Thoracic aorta (tissue), 2 donors: ENCODE measurements around the gene EPHX1. TPM values are rescaled to one million over a fixed set of nuclear protein-coding genes. Genes with fewer than 3 reads are reported as not detected.
"Not testable (repeated sequence)": the region's sequence is repeated elsewhere in the genome, so short reads cannot be mapped to it uniquely, and the experiment has no call there.

ENCODE experiments used
- ATAC-seq: fragments of 150-250 bp; one replicate; pipeline ENCODE4 v1.8.0; 2017; ENCODE audit warnings: low read depth; ENCODE audit not compliant: insufficient number of reproducible peaks, low FRiP score
- DNase-seq: peaks from one replicate; pipeline ENCODE4 v3.0.0-alpha.2; 2020; ENCODE audit warnings: low spot score
- H3K27ac ChIP-seq, 2 donors: fragments of 200-600 bp; sonication (generic); 1 replicate in 1 of 2; 2 replicates in 1 of 2; pipeline ENCODE4 v1.5.1; 2016; ENCODE audit warnings: mild to moderate bottlenecking in 2 of 2, moderate library complexity in 2 of 2
- H3K27me3 ChIP-seq: fragments of 200-600 bp; sonication (generic); replicated peaks from 2 replicates; pipeline ENCODE4 v1.6.0; 2016; ENCODE audit warnings: mild to moderate bottlenecking; ENCODE audit not compliant: insufficient read depth
- H3K36me3 ChIP-seq: fragments of 200-600 bp; sonication (generic); one replicate; pipeline ENCODE4 v1.5.1; 2016
- H3K4me1 ChIP-seq, 2 donors: fragments of 200-600 bp; sonication (generic); 1 replicate in 1 of 2; 2 replicates in 1 of 2; pipeline versions ENCODE4 v1.5.1 to v1.6.0; 2016; ENCODE audit warnings: low read depth in 2 of 2, mild to moderate bottlenecking in 1 of 2; ENCODE audit not compliant: control insufficient read depth in 1 of 2
- H3K4me3 ChIP-seq: fragments of 200-600 bp; sonication (generic); 2 replicates; pipeline ENCODE4 v1.5.1; 2016; ENCODE audit warnings: mild to moderate bottlenecking
- H3K9me3 ChIP-seq: fragments of 200-600 bp; sonication (generic); 2 replicates; pipeline ENCODE4 v1.5.1; 2016
- total RNA-seq, 2 donors: library from RNA; depleted of rRNA; stranded (reverse); fragments of >200 nt; gene quantifications; one replicate each; pipeline versions ENCODE4 v1.1.0 to v1.2.3, GENCODE V29; 2016
- TF ChIP-seq, protein P1 (sequence below): fragments of 200-600 bp; sonication (generic); IDR thresholded peaks from one replicate; pipeline ENCODE4 v1.5.1; 2019; ENCODE audit warnings: antibody characterized with exemption

EPHX1 gene
- total RNA-seq, 2 donors from 2014 or later: 58.9 to 77.6 TPM

DNA sequence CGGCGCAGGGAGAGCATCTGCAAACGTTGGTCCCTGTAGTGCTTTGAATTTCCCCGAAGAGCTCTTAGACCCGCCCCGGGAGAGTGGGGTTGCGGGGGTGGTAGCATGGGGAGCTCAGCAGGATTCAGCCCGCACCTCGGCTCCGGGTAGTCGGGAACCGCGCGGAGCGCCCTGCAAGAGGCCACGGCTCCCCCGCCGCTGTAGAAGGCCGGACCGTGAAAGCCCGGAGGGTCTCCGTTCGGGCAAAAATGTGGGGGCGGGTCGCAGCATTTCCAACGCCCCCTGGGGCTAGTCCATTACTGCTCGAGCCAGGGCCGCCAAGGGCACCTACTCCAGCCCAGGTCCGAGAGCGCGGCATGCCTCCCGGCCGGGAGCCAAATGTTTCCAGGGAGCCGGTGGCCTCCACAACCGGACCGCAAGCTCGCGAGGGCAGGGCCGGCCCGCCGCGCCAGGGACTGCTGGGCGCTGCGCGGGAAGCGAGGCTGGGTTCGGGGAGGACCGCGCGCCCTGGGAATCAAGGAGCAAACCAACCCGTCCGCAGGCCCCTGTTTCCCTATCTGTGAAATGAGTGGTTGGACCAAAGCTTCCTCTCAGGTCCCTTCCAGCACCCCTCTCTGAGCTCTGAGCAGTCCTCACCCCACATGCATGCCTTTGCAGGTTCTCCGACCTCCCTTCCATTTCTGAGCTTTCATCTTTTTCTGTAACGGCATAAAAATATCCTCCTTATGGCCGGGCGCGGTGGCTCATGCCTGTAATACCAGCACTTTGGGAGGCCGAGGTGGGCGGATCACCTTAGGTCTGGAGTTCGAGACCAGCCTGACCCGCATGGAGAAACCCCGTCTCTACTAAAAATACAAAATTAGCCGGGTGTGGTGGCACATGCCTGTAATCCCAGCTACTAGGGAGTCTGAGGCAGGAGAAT is 73.0 kb downstream of the EPHX1 start:
- DNase-seq (no peak), ATAC-seq (no peak)
- peak overlapping the region; percentile 92 to 95 for H3K27ac ChIP-seq
- no peaks in the 10 kb centered on the region for H3K27me3 ChIP-seq
- H3K9me3 ChIP-seq: no peaks in the 10 kb centered on the region
- peak overlapping the region; percentile 83 for H3K4me3 ChIP-seq
- no peaks in the 10 kb centered on the region for H3K36me3 ChIP-seq
- H3K4me1 ChIP-seq: peaks cover 31 to 41% of the 10 kb centered on the region in 2 donors
- TF ChIP-seq, protein P1, sequence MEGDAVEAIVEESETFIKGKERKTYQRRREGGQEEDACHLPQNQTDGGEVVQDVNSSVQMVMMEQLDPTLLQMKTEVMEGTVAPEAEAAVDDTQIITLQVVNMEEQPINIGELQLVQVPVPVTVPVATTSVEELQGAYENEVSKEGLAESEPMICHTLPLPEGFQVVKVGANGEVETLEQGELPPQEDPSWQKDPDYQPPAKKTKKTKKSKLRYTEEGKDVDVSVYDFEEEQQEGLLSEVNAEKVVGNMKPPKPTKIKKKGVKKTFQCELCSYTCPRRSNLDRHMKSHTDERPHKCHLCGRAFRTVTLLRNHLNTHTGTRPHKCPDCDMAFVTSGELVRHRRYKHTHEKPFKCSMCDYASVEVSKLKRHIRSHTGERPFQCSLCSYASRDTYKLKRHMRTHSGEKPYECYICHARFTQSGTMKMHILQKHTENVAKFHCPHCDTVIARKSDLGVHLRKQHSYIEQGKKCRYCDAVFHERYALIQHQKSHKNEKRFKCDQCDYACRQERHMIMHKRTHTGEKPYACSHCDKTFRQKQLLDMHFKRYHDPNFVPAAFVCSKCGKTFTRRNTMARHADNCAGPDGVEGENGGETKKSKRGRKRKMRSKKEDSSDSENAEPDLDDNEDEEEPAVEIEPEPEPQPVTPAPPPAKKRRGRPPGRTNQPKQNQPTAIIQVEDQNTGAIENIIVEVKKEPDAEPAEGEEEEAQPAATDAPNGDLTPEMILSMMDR: no peak

DNA sequence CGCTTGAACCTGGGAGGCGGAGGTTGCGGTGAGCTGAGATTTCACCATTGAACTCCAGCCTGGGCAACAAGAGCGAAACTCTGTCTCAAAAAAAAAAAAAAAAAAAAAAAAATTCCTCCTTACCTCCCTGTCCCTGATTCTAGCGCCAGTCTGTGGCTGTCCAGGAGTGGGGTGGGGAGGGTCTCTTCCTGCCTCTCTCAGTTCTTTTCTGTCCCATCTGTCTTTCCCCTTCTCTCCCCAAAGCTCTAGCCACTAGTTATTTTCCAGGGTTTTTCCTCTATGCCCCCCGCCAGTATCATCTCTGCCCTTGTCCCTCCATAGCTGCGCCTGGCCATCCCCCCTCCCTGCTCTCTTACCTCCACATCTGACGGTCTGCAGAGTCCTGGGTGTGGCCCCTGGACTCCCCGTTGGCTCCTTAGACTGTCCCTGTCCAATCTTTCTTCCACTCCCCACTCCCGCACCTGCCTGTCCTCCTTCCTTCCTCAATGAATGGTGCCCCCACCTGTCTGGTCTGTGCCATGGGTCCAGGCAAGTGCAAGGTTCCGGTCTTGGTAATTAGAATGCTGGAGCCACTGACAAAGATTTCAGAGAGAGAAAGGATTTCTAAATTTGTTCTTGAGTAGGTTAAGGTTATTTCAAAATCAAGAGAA is 73.8 kb downstream of the EPHX1 start:
- TF ChIP-seq, protein P1: no peak
- peak overlapping the region; percentile 83 for H3K4me3 ChIP-seq

DNA sequence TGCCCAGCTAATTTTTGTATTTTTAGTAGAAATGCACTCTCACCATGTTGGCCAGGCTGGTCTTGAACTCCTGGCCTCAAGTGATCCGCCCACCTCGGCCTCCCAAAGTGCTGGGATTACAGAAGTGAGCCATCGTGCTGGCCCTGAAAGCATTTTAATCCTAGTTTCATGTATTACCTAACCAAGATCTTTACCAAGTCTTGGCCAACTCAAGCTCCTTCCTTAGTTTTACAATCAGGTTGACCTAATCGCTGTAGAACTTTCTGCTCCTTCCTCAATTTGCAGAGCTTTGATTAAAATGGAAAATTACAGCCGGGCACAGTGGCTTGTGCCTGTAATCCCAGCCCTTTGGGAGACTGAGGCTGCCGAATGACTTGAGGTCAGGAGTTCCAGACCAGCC is 75.4 kb downstream of the EPHX1 start:
- Histone ChIP-seq H3K27me3 (no peaks in the 10 kb centered on the region), H3K9me3 (no peaks in the 10 kb centered on the region), H3K36me3 (no peaks in the 10 kb centered on the region), H3K4me1 (peaks cover 13 to 17% of the 10 kb centered on the region in 2 donors), H3K4me3 (no peak overlapping the region), H3K27ac (no peak overlapping the region)
- ATAC-seq: no peak
- no peak for DNase-seq
- TF ChIP-seq, protein P1: no peak

More for the DNA sequence above, 73.8 kb downstream of the EPHX1 start:
- Histone ChIP-seq H3K4me1 (peaks cover 23 to 33% of the 10 kb centered on the region in 2 donors), H3K9me3 (no peaks in the 10 kb centered on the region), H3K27me3 (no peaks in the 10 kb centered on the region), H3K27ac (peak overlapping the region; percentile 92 to 95), H3K36me3 (no peaks in the 10 kb centered on the region)
- no peak for DNase-seq
- ATAC-seq: no peak

DNA sequence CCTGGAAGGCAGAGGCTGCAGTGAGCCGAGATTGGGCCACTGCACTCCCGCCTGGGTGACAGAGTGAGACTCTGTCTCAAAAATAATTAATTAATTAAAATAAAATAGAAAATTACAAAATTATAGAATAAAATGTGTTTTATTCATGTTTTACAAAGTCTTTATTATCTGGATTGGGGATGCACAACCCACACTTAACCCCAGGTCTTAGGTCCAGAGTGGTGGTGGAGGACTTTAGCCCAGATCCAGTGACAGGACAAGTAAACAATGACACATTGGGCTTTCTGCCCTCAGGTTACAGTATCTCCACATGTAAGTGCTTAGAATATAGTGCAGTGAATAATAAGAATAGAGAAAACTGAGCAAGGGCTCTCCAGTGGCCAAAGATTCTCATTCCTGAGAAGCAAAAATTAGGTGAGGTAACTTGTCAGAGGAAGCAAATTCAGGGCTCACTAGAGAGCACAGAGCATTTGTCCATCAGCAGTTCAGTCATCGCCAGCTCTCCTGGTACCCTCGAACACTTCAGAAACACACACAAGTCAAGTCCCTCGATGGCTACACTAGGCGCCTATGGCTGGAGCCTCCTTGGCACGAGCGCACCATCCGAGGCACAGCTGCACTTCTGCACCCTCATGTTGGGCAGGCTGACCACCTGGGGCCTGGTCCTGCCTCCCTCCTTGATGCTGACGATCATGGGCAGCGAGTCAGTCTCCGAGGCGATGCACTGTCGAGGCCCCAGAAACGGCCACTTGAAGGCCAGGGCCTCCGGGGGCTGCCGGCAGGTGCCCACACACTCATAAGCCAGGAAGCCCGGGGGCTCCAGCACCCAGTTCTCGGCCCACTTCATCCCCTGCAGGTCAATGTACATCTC is 76.5 kb downstream of the EPHX1 start:
- no peak overlapping the region for H3K4me3 ChIP-seq
- H3K27ac ChIP-seq: no peak overlapping the region
- no peaks in the 10 kb centered on the region for H3K9me3 ChIP-seq
- H3K4me1 ChIP-seq: peaks cover 4 to 6% of the 10 kb centered on the region in 2 donors
- DNase-seq (no peak), ATAC-seq (no peak)
- H3K27me3 ChIP-seq: no peaks in the 10 kb centered on the region
- H3K36me3 ChIP-seq: no peaks in the 10 kb centered on the region
- TF ChIP-seq, protein P1: no peak

DNA sequence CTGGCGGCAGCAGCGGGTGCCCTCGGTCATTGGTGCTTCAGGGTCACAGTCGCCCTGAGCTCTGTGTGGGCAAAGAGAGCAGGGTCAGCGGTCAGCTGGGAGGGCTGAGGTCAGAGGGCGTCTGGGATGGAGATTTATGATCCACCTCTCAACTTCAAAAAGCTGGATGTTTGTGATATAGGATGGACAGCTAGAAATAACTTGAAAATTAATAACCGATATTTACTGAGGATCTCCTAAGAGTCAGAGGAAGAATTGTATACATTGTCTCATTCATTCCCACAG is 77.0 kb downstream of the EPHX1 start:
- Histone ChIP-seq H3K27me3 (no peaks in the 10 kb centered on the region), H3K4me1 (peaks cover 3 to 5% of the 10 kb centered on the region in 2 donors), H3K4me3 (no peak overlapping the region), H3K9me3 (no peaks in the 10 kb centered on the region), H3K36me3 (no peaks in the 10 kb centered on the region), H3K27ac (no peak overlapping the region)
- no peak for ATAC-seq
- no peak for DNase-seq
- TF ChIP-seq, protein P1: no peak

DNA sequence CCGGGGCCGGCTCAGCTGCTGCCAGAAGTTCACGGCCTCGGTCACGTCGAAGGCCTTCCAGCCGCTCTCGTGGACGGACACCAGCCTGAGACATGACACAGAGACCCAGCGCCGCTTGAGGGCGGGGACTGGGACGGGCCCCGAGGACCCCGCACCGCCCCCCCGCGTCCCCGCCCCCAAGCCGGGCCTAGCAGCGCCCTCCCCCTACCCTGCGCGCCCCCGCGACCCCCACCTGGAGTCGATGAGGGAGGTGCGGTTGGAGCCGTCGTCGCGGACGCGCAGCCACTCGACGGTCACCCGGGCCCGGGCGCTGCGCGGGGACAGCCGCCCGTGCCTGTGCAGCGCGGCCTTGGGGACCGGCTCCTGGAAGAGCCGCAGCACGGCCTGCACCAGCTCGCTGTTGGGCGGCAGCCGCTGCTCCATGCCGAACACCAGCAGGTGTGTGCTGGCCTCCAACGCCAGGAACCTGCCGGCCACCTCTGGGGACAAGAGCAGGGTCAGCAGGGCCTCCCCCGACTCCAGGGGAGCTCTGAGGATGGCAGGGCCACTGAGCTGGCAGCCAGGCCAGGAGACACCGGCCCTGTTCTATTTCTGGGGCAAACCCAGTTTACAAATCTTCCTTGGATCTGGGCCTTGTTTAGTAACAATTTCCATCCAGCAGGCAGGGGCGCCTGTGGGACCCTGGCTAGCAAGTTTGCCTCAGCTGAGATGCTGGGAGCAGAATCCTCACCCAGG is 77.8 kb downstream of the EPHX1 start:
- H3K9me3 ChIP-seq, H3K4me3 ChIP-seq, H3K4me1 ChIP-seq, ATAC-seq, DNase-seq, H3K27ac ChIP-seq, H3K27me3 ChIP-seq, H3K36me3 ChIP-seq: not testable (repeated sequence)
